Measurements from ENCODE around the gene MYO1G. TPM values are rescaled to one million over a fixed set of nuclear protein-coding genes. Genes with fewer than 3 reads are reported as not detected.

MYO1G gene
- total RNA-seq, 1 donor from 2014 or later = 0.77 TPM

GRCh38 chr7:44972562-44972961, 6.3 kb downstream of the MYO1G start:
- Histone ChIP-seq H3K4me3 (no peak overlapping the region), H3K27me3 (ENCODE audit: low read depth) (no peaks in the 10 kb centered on the region), H3K9me3 (replicated peaks) (no peaks in the 10 kb centered on the region), H3K36me3 (no peaks in the 10 kb centered on the region), H3K4me1 (peaks cover 6% of the 10 kb centered on the region), H3K27ac (replicated peaks) (no peak overlapping the region)
- intact Hi-C loops (cut with micrococcal nuclease) = loop anchor here (5.0 kb wide), 1 partner anchor 165 kb away; no protein-coding TSS in a partner anchor
- DNase-seq = no peak
- TF ChIP-seq, protein P1, sequence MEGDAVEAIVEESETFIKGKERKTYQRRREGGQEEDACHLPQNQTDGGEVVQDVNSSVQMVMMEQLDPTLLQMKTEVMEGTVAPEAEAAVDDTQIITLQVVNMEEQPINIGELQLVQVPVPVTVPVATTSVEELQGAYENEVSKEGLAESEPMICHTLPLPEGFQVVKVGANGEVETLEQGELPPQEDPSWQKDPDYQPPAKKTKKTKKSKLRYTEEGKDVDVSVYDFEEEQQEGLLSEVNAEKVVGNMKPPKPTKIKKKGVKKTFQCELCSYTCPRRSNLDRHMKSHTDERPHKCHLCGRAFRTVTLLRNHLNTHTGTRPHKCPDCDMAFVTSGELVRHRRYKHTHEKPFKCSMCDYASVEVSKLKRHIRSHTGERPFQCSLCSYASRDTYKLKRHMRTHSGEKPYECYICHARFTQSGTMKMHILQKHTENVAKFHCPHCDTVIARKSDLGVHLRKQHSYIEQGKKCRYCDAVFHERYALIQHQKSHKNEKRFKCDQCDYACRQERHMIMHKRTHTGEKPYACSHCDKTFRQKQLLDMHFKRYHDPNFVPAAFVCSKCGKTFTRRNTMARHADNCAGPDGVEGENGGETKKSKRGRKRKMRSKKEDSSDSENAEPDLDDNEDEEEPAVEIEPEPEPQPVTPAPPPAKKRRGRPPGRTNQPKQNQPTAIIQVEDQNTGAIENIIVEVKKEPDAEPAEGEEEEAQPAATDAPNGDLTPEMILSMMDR (IDR thresholded peaks at IDR 0.05; ENCODE audit: borderline replicate concordance) = no peak

GRCh38 chr7:44971902-44972441, 6.8 kb downstream of the MYO1G start:
- DNase-seq = no peak
- intact Hi-C loops (cut with micrococcal nuclease) = loop anchor here (5.0 kb wide), 1 partner anchor 165 kb away; no protein-coding TSS in a partner anchor
- Histone ChIP-seq H3K27ac (replicated peaks) (no peak overlapping the region), H3K27me3 (ENCODE audit: low read depth) (no peaks in the 10 kb centered on the region), H3K9me3 (replicated peaks) (no peaks in the 10 kb centered on the region), H3K4me1 (peaks cover under 1% of the 10 kb centered on the region), H3K36me3 (no peaks in the 10 kb centered on the region), H3K4me3 (no peak overlapping the region)
- TF ChIP-seq, protein P1 (IDR thresholded peaks at IDR 0.05; ENCODE audit: borderline replicate concordance) = no peak

DNA sequence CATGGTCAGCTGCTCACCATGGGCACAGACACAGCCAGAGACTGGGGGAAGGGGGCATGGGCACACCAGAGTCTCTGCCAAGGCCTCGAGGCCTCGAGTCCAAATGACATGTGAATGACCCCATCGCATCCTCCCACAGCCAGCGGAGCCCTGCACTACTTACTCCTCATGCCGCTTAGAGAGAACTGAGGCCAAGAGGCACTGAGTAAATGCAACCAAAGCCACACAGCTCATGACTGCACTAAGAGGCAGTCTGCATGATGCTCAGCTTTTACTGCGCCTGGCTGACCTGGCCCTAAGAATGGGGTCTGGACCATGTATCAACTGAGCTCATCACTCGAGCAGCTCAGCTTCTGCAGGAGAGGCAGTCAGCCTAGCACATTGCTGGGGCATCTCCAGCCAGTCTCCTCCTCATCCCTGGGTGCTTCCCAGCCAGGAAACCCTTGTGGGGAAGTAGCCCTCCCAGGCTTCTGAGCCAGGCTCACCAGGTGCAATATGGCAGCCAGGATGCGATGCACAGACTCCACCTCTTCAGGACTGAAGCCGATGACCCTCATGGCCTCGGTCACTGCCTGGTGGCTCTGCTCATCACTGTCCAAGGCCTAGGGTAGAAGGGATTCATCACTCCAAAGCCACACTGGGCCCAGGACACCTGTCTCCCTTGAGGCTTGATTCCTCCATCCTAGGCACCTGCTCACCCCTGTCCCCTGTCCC, 7.5 kb downstream of the MYO1G start:
- no peaks in the 10 kb centered on the region for H3K4me1 ChIP-seq
- TF ChIP-seq, protein P1 (IDR thresholded peaks at IDR 0.05; ENCODE audit: borderline replicate concordance) = no peak
- no peak overlapping the region for H3K4me3 ChIP-seq
- H3K9me3 ChIP-seq (replicated peaks) = no peaks in the 10 kb centered on the region
- intact Hi-C loops (cut with micrococcal nuclease) = loop anchor here (5.0 kb wide), 1 partner anchor 166 kb away; no protein-coding TSS in a partner anchor
- no peak for DNase-seq
- H3K27me3 ChIP-seq (ENCODE audit: low read depth) = no peaks in the 10 kb centered on the region
- H3K27ac ChIP-seq (replicated peaks) = no peak overlapping the region
- H3K36me3 ChIP-seq = no peaks in the 10 kb centered on the region

GRCh38 chr7:44970523-44971051, 8.2 kb downstream of the MYO1G start:
- Histone ChIP-seq H3K4me3 (no peak overlapping the region), H3K36me3 (no peaks in the 10 kb centered on the region), H3K4me1 (no peaks in the 10 kb centered on the region), H3K27ac (replicated peaks) (no peak overlapping the region), H3K27me3 (ENCODE audit: low read depth) (no peaks in the 10 kb centered on the region), H3K9me3 (replicated peaks) (no peaks in the 10 kb centered on the region)
- TF ChIP-seq, protein P1 (IDR thresholded peaks at IDR 0.05; ENCODE audit: borderline replicate concordance) = no peak
- no peak for DNase-seq
- intact Hi-C loops (cut with micrococcal nuclease) = loop anchor here (5.0 kb wide), 1 partner anchor 167 kb away; no protein-coding TSS in a partner anchor

- intact Hi-C loops (cut with micrococcal nuclease) = loop anchor here (5.0 kb wide), 1 partner anchor 167 kb away; no protein-coding TSS in a partner anchor
Observed at GRCh38 chr7:44969701-44970522, 8.9 kb downstream of the MYO1G start.

More at GRCh38 chr7:44969701-44970522, 8.9 kb downstream of the MYO1G start:
- TF ChIP-seq, protein P1 (IDR thresholded peaks at IDR 0.05; ENCODE audit: borderline replicate concordance) = no peak
- H3K9me3 ChIP-seq (replicated peaks) = no peaks in the 10 kb centered on the region
- no peak overlapping the region for H3K4me3 ChIP-seq
- H3K27me3 ChIP-seq (ENCODE audit: low read depth) = no peaks in the 10 kb centered on the region
- H3K36me3 ChIP-seq = no peaks in the 10 kb centered on the region
- no peaks in the 10 kb centered on the region for H3K4me1 ChIP-seq
- H3K27ac ChIP-seq (replicated peaks) = no peak overlapping the region
- DNase-seq = no peak

All from left ventricle myocardium inferior (tissue), 1 donor.